Lower leg skin (tissue), 3 donors: ENCODE data around the gene GNB1.

ENCODE experiments used
- CTCF ChIP-seq, 3 donors: fragments of 450-650 bp; IDR thresholded peaks; one replicate each; pipeline ENCODE4 v1.5.1; 2016; ENCODE audit warnings: antibody characterized with exemption in 3 of 3, mild to moderate bottlenecking in 3 of 3, moderate library complexity in 2 of 3
- POLR2A ChIP-seq, 2 donors: fragments of 450-650 bp; IDR thresholded peaks; one replicate each; pipeline ENCODE4 v1.6.1; 2016 to 2017; ENCODE audit warnings: antibody characterized with exemption in 2 of 2, mild to moderate bottlenecking in 1 of 2, moderate library complexity in 1 of 2

DNA sequence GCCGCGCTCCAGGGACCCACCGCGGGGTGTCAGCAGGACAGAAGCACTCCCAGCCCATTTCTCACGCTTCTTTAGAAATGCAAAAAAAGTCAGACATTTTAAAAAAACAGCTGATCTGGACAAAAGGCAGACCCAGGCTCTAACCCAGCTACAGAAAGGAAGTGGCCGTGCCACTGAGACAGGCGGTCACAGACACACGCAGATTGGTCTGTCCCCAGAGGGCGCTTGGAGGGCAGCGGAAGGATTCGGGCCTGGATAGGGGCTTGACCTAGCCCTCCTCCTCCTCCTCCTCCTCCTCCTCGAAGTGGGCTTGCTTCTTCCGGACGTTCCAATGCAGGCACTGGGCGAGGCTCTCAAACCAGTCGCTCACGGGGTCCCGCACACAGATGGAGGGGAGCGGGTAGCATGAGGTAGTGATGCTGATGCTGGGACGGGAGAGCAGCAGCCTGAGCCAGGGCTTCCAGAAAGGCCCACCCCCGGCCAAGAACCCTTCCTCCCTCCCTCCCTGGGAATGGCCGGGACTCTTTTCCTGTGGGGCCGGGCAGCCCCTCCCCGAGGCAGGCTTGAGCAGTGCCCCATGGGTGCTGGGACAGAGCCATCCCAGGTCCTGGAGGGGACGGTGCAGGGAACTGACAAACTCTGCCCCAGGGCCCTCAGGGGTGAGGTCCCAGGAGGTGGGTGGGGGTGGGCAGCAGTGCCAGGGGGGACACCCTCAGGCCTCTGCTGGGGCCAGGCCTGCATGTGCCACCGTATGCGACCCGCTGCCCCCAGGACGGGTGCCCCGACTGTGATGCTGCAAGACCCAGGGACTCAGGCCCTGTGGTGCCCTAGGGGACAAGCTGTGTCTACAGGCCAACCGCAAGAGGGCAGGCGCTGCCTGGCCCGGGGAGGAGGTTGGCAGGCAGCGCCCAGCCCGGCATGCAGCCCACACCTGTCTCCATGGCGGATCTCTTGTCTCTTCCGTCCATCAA is 138.0 kb downstream of the GNB1 start:
- no peak for TF ChIP-seq POLR2A (IDR thresholded peaks at IDR 0.05)
- TF ChIP-seq CTCF (IDR thresholded peaks at IDR 0.05) = no peak
